ENCODE measurements around the gene ANO4.

DNA sequence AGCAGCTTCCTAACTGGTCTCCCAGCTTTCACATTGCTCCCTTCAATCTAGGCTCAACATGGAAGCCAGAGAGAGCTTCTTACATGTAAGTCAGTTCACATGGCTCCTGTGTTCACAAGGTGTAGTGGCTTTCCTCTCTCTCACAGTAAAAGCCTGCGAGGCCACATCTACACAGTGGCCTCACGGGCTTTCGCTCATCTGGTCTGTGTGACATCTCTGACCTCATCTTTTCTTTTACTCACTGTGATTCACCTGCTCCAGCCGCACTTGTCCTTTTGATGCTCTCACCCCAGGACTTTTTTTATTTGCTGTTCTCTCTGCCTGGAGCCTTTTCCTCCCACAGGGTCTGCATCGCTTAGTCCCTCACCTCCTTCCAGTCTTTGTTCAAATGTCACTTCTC, 293.3 kb downstream of the ANO4 start:
- TF ChIP-seq, protein P1, sequence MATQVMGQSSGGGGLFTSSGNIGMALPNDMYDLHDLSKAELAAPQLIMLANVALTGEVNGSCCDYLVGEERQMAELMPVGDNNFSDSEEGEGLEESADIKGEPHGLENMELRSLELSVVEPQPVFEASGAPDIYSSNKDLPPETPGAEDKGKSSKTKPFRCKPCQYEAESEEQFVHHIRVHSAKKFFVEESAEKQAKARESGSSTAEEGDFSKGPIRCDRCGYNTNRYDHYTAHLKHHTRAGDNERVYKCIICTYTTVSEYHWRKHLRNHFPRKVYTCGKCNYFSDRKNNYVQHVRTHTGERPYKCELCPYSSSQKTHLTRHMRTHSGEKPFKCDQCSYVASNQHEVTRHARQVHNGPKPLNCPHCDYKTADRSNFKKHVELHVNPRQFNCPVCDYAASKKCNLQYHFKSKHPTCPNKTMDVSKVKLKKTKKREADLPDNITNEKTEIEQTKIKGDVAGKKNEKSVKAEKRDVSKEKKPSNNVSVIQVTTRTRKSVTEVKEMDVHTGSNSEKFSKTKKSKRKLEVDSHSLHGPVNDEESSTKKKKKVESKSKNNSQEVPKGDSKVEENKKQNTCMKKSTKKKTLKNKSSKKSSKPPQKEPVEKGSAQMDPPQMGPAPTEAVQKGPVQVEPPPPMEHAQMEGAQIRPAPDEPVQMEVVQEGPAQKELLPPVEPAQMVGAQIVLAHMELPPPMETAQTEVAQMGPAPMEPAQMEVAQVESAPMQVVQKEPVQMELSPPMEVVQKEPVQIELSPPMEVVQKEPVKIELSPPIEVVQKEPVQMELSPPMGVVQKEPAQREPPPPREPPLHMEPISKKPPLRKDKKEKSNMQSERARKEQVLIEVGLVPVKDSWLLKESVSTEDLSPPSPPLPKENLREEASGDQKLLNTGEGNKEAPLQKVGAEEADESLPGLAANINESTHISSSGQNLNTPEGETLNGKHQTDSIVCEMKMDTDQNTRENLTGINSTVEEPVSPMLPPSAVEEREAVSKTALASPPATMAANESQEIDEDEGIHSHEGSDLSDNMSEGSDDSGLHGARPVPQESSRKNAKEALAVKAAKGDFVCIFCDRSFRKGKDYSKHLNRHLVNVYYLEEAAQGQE (IDR thresholded peaks at IDR 0.05; ENCODE audit: insufficient replicate concordance, low read depth), result no peak
- TF ChIP-seq, protein P2, sequence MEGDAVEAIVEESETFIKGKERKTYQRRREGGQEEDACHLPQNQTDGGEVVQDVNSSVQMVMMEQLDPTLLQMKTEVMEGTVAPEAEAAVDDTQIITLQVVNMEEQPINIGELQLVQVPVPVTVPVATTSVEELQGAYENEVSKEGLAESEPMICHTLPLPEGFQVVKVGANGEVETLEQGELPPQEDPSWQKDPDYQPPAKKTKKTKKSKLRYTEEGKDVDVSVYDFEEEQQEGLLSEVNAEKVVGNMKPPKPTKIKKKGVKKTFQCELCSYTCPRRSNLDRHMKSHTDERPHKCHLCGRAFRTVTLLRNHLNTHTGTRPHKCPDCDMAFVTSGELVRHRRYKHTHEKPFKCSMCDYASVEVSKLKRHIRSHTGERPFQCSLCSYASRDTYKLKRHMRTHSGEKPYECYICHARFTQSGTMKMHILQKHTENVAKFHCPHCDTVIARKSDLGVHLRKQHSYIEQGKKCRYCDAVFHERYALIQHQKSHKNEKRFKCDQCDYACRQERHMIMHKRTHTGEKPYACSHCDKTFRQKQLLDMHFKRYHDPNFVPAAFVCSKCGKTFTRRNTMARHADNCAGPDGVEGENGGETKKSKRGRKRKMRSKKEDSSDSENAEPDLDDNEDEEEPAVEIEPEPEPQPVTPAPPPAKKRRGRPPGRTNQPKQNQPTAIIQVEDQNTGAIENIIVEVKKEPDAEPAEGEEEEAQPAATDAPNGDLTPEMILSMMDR (IDR thresholded peaks at IDR 0.05; ENCODE audit: insufficient read depth, low read length), result no peak
- no peak for TF ChIP-seq POLR2AphosphoS5 (IDR thresholded peaks at IDR 0.05; ENCODE audit: low read depth)

All from HL-60 (cell line).